ENCODE data around the gene FAM110C.

DNA sequence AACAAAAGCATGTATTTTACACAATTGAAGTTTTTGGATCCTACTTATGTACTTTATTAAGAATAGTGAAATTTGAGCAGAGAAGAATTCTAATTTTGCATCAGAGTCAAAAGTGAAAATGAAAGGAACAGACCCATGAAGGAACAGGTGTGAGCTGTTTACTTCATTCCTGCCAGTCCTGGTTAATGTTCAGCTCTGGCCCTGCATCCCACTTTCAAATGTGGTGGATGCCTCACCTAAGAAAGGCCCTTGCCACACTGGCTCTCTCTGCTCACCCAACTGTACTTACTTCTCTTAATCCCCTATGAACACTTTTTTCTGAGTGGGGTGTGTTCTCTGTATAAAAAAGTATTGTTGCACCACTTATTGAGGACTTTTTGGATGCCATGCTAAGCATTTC is 22.2 kb downstream of the FAM110C start:
- TF ChIP-seq, protein P1, sequence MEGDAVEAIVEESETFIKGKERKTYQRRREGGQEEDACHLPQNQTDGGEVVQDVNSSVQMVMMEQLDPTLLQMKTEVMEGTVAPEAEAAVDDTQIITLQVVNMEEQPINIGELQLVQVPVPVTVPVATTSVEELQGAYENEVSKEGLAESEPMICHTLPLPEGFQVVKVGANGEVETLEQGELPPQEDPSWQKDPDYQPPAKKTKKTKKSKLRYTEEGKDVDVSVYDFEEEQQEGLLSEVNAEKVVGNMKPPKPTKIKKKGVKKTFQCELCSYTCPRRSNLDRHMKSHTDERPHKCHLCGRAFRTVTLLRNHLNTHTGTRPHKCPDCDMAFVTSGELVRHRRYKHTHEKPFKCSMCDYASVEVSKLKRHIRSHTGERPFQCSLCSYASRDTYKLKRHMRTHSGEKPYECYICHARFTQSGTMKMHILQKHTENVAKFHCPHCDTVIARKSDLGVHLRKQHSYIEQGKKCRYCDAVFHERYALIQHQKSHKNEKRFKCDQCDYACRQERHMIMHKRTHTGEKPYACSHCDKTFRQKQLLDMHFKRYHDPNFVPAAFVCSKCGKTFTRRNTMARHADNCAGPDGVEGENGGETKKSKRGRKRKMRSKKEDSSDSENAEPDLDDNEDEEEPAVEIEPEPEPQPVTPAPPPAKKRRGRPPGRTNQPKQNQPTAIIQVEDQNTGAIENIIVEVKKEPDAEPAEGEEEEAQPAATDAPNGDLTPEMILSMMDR (IDR thresholded peaks at IDR 0.05), result no peak
- no peak for TF ChIP-seq POLR2A (IDR thresholded peaks at IDR 0.05)
